ENCODE measurements around the gene TNFAIP8L3.

The TNFAIP8L3 gene

GRCh38 chr15:51119120-51119519, 24.4 kb upstream of the TNFAIP8L3 start:
- Histone ChIP-seq H3K4me1 (ENCODE audit: insufficient read depth, poor library complexity, severe bottlenecking) (peaks cover 11% of the 10 kb centered on the region), H3K4me3 (ENCODE audit: severe bottlenecking) (no peak overlapping the region), H3K27me3 (ENCODE audit: insufficient read depth, poor library complexity, severe bottlenecking) (no peaks in the 10 kb centered on the region), H3K9me3 (ENCODE audit: severe bottlenecking) (no peaks in the 10 kb centered on the region), H3K27ac (ENCODE audit: poor library complexity, severe bottlenecking) (no peak overlapping the region), H3K36me3 (ENCODE audit: low read depth) (no peaks in the 10 kb centered on the region)
- ATAC-seq (ENCODE audit: low read depth) (no peak), DNase-seq (ENCODE audit: low spot score) (no peak)
- no peak for TF ChIP-seq CTCF (IDR thresholded peaks at IDR 0.05; ENCODE audit: poor library complexity, severe bottlenecking)

- no peaks in the 10 kb centered on the region for H3K27me3 ChIP-seq (ENCODE audit: insufficient read depth, poor library complexity, severe bottlenecking)
- ATAC-seq (ENCODE audit: low read depth) (no peak), DNase-seq (ENCODE audit: low spot score) (no peak)
- no peak overlapping the region for H3K4me3 ChIP-seq (ENCODE audit: severe bottlenecking)
- no peak overlapping the region for H3K27ac ChIP-seq (ENCODE audit: poor library complexity, severe bottlenecking)
- no peaks in the 10 kb centered on the region for H3K36me3 ChIP-seq (ENCODE audit: low read depth)
- peaks cover 11% of the 10 kb centered on the region for H3K4me1 ChIP-seq (ENCODE audit: insufficient read depth, poor library complexity, severe bottlenecking)
- no peaks in the 10 kb centered on the region for H3K9me3 ChIP-seq (ENCODE audit: severe bottlenecking)
- no peak for TF ChIP-seq CTCF (IDR thresholded peaks at IDR 0.05; ENCODE audit: poor library complexity, severe bottlenecking)
These were observed 22.6 kb upstream of the TNFAIP8L3 start for GRCh38 chr15:51117270-51117669.

GRCh38 chr15:51114437-51115119, 19.9 kb upstream of the TNFAIP8L3 start:
- Histone ChIP-seq H3K4me3 (ENCODE audit: severe bottlenecking) (no peak overlapping the region), H3K27me3 (ENCODE audit: insufficient read depth, poor library complexity, severe bottlenecking) (no peaks in the 10 kb centered on the region), H3K36me3 (ENCODE audit: low read depth) (no peaks in the 10 kb centered on the region), H3K27ac (ENCODE audit: poor library complexity, severe bottlenecking) (no peak overlapping the region), H3K9me3 (ENCODE audit: severe bottlenecking) (no peaks in the 10 kb centered on the region), H3K4me1 (ENCODE audit: insufficient read depth, poor library complexity, severe bottlenecking) (no peaks in the 10 kb centered on the region)
- no peak for ATAC-seq (ENCODE audit: low read depth)
- DNase-seq (ENCODE audit: low spot score): no peak
- no peak for TF ChIP-seq CTCF (IDR thresholded peaks at IDR 0.05; ENCODE audit: poor library complexity, severe bottlenecking)

- TF ChIP-seq CTCF (IDR thresholded peaks at IDR 0.05; ENCODE audit: poor library complexity, severe bottlenecking): no peak
- no peak for ATAC-seq (ENCODE audit: low read depth)
These were observed 17.4 kb upstream of the TNFAIP8L3 start for GRCh38 chr15:51112078-51112477.

GRCh38 chr15:51111061-51111460, 16.4 kb upstream of the TNFAIP8L3 start:
- no peak for DNase-seq (ENCODE audit: low spot score)
- Histone ChIP-seq H3K27ac (ENCODE audit: poor library complexity, severe bottlenecking) (no peak overlapping the region), H3K4me1 (ENCODE audit: insufficient read depth, poor library complexity, severe bottlenecking) (no peaks in the 10 kb centered on the region), H3K9me3 (ENCODE audit: severe bottlenecking) (no peaks in the 10 kb centered on the region), H3K36me3 (ENCODE audit: low read depth) (no peaks in the 10 kb centered on the region), H3K27me3 (ENCODE audit: insufficient read depth, poor library complexity, severe bottlenecking) (no peaks in the 10 kb centered on the region), H3K4me3 (ENCODE audit: severe bottlenecking) (no peak overlapping the region)
- no peak for ATAC-seq (ENCODE audit: low read depth)
- no peak for TF ChIP-seq CTCF (IDR thresholded peaks at IDR 0.05; ENCODE audit: poor library complexity, severe bottlenecking)

More at GRCh38 chr15:51112078-51112477, 17.4 kb upstream of the TNFAIP8L3 start:
- Histone ChIP-seq H3K4me1 (ENCODE audit: insufficient read depth, poor library complexity, severe bottlenecking) (no peaks in the 10 kb centered on the region), H3K27ac (ENCODE audit: poor library complexity, severe bottlenecking) (no peak overlapping the region), H3K27me3 (ENCODE audit: insufficient read depth, poor library complexity, severe bottlenecking) (no peaks in the 10 kb centered on the region), H3K36me3 (ENCODE audit: low read depth) (no peaks in the 10 kb centered on the region), H3K4me3 (ENCODE audit: severe bottlenecking) (no peak overlapping the region), H3K9me3 (ENCODE audit: severe bottlenecking) (no peaks in the 10 kb centered on the region)
- no peak for DNase-seq (ENCODE audit: low spot score)
